ENCODE measurements around the gene RAB14.
A peak's percentile ranks its signal among the peaks of the same experiment; 100 is the strongest.

Gene RAB14

GRCh38 chr9:121173501-121173900 is 28.2 kb downstream of the RAB14 start:
- no peak overlapping the region for H3K4me3 ChIP-seq (ENCODE audit: low read depth, low read length)
- no peak for TF ChIP-seq CTCF (conservative IDR thresholded peaks at IDR 0.05; ENCODE audit: low read depth, low read length)
- DNase-seq (ENCODE audit: low read depth), result no peak

GRCh38 chr9:121172726-121173487 is 28.8 kb downstream of the RAB14 start:
- TF ChIP-seq CTCF (conservative IDR thresholded peaks at IDR 0.05; ENCODE audit: low read depth, low read length), result no peak
- H3K4me3 ChIP-seq (ENCODE audit: low read depth, low read length), result no peak overlapping the region
- no peak for DNase-seq (ENCODE audit: low read depth)

- DNase-seq (ENCODE audit: low read depth), result no peak
- H3K4me3 ChIP-seq (ENCODE audit: low read depth, low read length), result no peak overlapping the region
- no peak for TF ChIP-seq CTCF (conservative IDR thresholded peaks at IDR 0.05; ENCODE audit: low read depth, low read length)
Measured at GRCh38 chr9:121171236-121171635, 30.4 kb downstream of the RAB14 start.

GRCh38 chr9:121169094-121169601 is 32.5 kb downstream of the RAB14 start:
- H3K4me3 ChIP-seq (ENCODE audit: low read depth, low read length), result no peak overlapping the region
- peak; percentile 68 for TF ChIP-seq CTCF (conservative IDR thresholded peaks at IDR 0.05; ENCODE audit: low read depth, low read length)
- DNase-seq (ENCODE audit: low read depth), result peak; percentile 48

- no peak for DNase-seq (ENCODE audit: low read depth)
- no peak overlapping the region for H3K4me3 ChIP-seq (ENCODE audit: low read depth, low read length)
- TF ChIP-seq CTCF (conservative IDR thresholded peaks at IDR 0.05; ENCODE audit: low read depth, low read length), result no peak
Measured at GRCh38 chr9:121168052-121168451, 33.6 kb downstream of the RAB14 start.

GRCh38 chr9:121160025-121160424 is 41.6 kb downstream of the RAB14 start:
- no peak overlapping the region for H3K4me3 ChIP-seq (ENCODE audit: low read depth, low read length)
- no peak for DNase-seq (ENCODE audit: low read depth)
- no peak for TF ChIP-seq CTCF (conservative IDR thresholded peaks at IDR 0.05; ENCODE audit: low read depth, low read length)

GRCh38 chr9:121157939-121158338 is 43.7 kb downstream of the RAB14 start:
- H3K4me3 ChIP-seq (ENCODE audit: low read depth, low read length), result no peak overlapping the region
- DNase-seq (ENCODE audit: low read depth), result no peak
- no peak for TF ChIP-seq CTCF (conservative IDR thresholded peaks at IDR 0.05; ENCODE audit: low read depth, low read length)

All from choroid plexus epithelial cell (primary cell).